Nephron (organoid): ENCODE data around the gene GLIS1.
A peak's percentile ranks its signal among the peaks of the same experiment; 100 is the strongest.

Source experiments
- H3K27ac Mint-ChIP-seq, 3 experiments: 2 replicates each; pipeline ENCODE4 v1.8.0; 2020; ENCODE audit warnings: mixed read lengths in 3 of 3, mild to moderate bottlenecking in 2 of 3, moderate library complexity in 1 of 3
- H3K27me3 Mint-ChIP-seq: 2 replicates; pipeline ENCODE4 v1.8.0; 2021; ENCODE audit warnings: low read depth, mild to moderate bottlenecking, moderate library complexity, mixed read lengths
- H3K36me3 Mint-ChIP-seq: 2 replicates; pipeline ENCODE4 v1.8.0; 2020; ENCODE audit warnings: low read depth, mixed read lengths
- H3K4me1 Mint-ChIP-seq: 2 replicates; pipeline ENCODE4 v1.8.0; 2020; ENCODE audit warnings: mixed read lengths
- H3K4me3 Mint-ChIP-seq, 3 experiments: 2 replicates each; pipeline ENCODE4 v1.8.0; 2020; ENCODE audit warnings: mild to moderate bottlenecking in 3 of 3, mixed read lengths in 3 of 3, moderate library complexity in 2 of 3
- H3K9me3 Mint-ChIP-seq: 2 replicates; pipeline ENCODE4 v1.8.0; 2020; ENCODE audit warnings: mixed read lengths
- CTCF ChIP-seq, 3 experiments: fragments of 200-600 bp; sonication (generic); IDR thresholded peaks; one replicate each; pipeline ENCODE4 v1.5.0; 2021; ENCODE audit warnings: antibody characterized with exemption in 3 of 3; ENCODE audit not compliant: unreplicated experiment in 3 of 3

Gene GLIS1

GRCh38 chr1:53519421-53519820 is 219.5 kb downstream of the GLIS1 start:
- H3K9me3 Mint-ChIP-seq = no peaks in the 10 kb centered on the region
- H3K27me3 Mint-ChIP-seq = peaks cover 38% of the 10 kb centered on the region
- no peak overlapping the region for H3K4me3 Mint-ChIP-seq
- H3K27ac Mint-ChIP-seq = peak overlapping the region in 2 of 3 experiments; percentile 13 to 22
- peaks cover 49% of the 10 kb centered on the region for H3K4me1 Mint-ChIP-seq
- no peaks in the 10 kb centered on the region for H3K36me3 Mint-ChIP-seq
- no peak for TF ChIP-seq CTCF (IDR thresholded peaks at IDR 0.05; ENCODE audit: unreplicated experiment in 3 of 3)

- Mint-ChIP-seq H3K27ac (peak overlapping the region in 1 of 3 experiments; percentile 22), H3K36me3 (no peaks in the 10 kb centered on the region), H3K9me3 (no peaks in the 10 kb centered on the region), H3K4me3 (no peak overlapping the region), H3K27me3 (peaks cover 37% of the 10 kb centered on the region), H3K4me1 (peaks cover 45% of the 10 kb centered on the region)
- no peak for TF ChIP-seq CTCF (IDR thresholded peaks at IDR 0.05; ENCODE audit: unreplicated experiment in 3 of 3)
Observed at GRCh38 chr1:53518775-53519174, 220.2 kb downstream of the GLIS1 start.

DNA sequence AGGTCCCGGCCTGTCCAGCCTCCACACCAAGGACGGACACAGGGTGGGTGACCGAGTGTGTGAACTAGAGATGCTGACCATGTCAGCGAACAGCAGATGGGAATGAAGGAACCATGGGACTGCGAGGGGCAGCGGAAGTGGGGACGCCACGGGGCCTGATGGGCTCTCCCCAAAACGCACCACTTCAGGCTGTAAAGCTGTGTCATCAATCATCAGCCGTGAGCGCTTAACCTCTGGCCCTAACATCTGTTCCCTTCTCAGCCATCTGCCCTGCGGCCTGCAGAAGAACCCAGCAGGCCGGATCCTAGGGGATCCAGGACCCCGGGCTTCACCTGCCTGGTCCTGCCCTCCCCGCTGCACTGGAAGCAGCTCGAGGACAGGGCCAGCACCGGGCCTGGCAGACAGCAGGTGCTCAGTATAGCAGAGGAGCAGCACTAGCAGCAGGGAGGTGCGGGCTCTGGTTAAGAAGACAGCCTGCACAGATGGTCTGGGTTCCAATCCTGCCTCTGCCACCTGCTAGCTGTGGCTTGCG is 221.1 kb downstream of the GLIS1 start:
- Mint-ChIP-seq H3K4me3 (no peak overlapping the region), H3K4me1 (peaks cover 38% of the 10 kb centered on the region), H3K27ac (peak overlapping the region in 1 of 3 experiments; percentile 51), H3K9me3 (no peaks in the 10 kb centered on the region), H3K36me3 (no peaks in the 10 kb centered on the region), H3K27me3 (peaks cover 34% of the 10 kb centered on the region)
- no peak for TF ChIP-seq CTCF (IDR thresholded peaks at IDR 0.05; ENCODE audit: unreplicated experiment in 3 of 3)

DNA sequence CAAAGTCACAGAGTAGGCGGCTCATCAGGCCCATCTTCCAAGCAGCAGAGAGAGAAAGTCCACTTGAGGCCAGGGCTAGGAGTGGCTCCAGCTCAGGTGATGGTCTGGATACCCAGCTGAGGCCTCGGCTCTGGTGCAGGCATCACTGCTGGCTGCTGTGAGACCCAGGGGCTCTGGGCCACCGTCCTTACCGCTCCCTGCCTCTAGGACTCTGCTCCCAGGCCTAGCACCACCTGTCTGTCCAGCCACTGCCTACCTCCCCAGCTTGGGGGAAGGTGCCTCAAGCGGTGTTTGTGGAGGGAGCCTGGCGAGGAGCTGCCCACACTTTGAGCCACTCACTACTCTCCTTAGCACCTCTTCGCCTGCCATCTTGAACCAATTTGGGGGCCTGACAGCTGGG is 221.9 kb downstream of the GLIS1 start:
- H3K27ac Mint-ChIP-seq = no peak overlapping the region
- TF ChIP-seq CTCF (IDR thresholded peaks at IDR 0.05; ENCODE audit: unreplicated experiment in 3 of 3) = no peak
- H3K4me1 Mint-ChIP-seq = peaks cover 45% of the 10 kb centered on the region

DNA sequence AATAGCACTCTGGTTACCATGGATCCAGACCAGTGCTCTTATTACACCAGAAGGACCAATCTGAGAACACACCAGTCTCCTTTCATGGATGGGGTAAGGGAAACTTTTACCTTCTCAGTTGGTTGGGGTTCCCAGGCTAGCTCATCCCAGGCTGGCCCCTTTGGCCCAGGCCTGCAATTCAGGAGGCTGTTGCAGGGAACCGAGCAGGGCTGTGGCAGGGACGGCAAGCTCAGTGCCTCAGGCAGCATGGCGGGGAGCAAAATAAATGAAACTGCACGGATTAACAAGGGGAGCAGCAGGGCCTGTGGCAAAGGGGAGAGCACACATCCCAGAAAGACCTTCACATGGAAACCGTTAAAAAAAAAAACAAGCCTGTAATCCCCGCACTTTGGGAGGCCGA is 222.8 kb downstream of the GLIS1 start:
- no peak for TF ChIP-seq CTCF (IDR thresholded peaks at IDR 0.05; ENCODE audit: unreplicated experiment in 3 of 3)
- Mint-ChIP-seq H3K27me3 (peaks cover 35% of the 10 kb centered on the region), H3K4me3 (no peak overlapping the region), H3K36me3 (no peaks in the 10 kb centered on the region), H3K9me3 (no peaks in the 10 kb centered on the region), H3K27ac (no peak overlapping the region), H3K4me1 (peaks cover 44% of the 10 kb centered on the region)

More for the DNA sequence above, 221.9 kb downstream of the GLIS1 start:
- peaks cover 39% of the 10 kb centered on the region for H3K27me3 Mint-ChIP-seq
- H3K9me3 Mint-ChIP-seq = no peaks in the 10 kb centered on the region
- H3K4me3 Mint-ChIP-seq = no peak overlapping the region
- H3K36me3 Mint-ChIP-seq = no peaks in the 10 kb centered on the region

- Mint-ChIP-seq H3K27ac (no peak overlapping the region), H3K36me3 (no peaks in the 10 kb centered on the region), H3K4me1 (peaks cover 35% of the 10 kb centered on the region), H3K4me3 (no peak overlapping the region), H3K27me3 (peaks cover 30% of the 10 kb centered on the region), H3K9me3 (no peaks in the 10 kb centered on the region)
- no peak for TF ChIP-seq CTCF (IDR thresholded peaks at IDR 0.05; ENCODE audit: unreplicated experiment in 3 of 3)
Observed at GRCh38 chr1:53514436-53514835, 224.5 kb downstream of the GLIS1 start.
